ENCODE measurements around the gene TMEM233.

GRCh38 chr12:119547001-119547400 is 46.6 kb upstream of the TMEM233 start:
- TF ChIP-seq CTCF (IDR thresholded peaks at IDR 0.05 in 2 of 3, conservative IDR thresholded peaks at IDR 0.05 in 1 of 3; ENCODE audit: insufficient read depth in 2 of 3, low read depth in 1 of 3, low read length in 3 of 3) (no peak), YY1 (IDR thresholded peaks at IDR 0.05; ENCODE audit: borderline replicate concordance in 1 of 3, control insufficient read depth in 1 of 3, extremely low read depth in 1 of 3, insufficient read depth in 3 of 3, insufficient read length in 1 of 3, insufficient replicate concordance in 2 of 3, low read depth in 1 of 3, low read length in 2 of 3) (no peak), STAG1 (CRISPR knock-in tag; IDR thresholded peaks at IDR 0.05; ENCODE audit: borderline replicate concordance) (no peak), ZBTB5 (IDR thresholded peaks at IDR 0.05) (no peak), MXI1 (IDR thresholded peaks at IDR 0.05; ENCODE audit: low read depth, low read length) (no peak), THRA (IDR thresholded peaks at IDR 0.05) (no peak), TRIM24 (IDR thresholded peaks at IDR 0.05) (no peak), TCF7L2 (IDR thresholded peaks at IDR 0.05; ENCODE audit: low read depth, low read length) (no peak)

Measured in K562 (cell line).